Fibroblast of skin of right biceps (primary cell): ENCODE data around the gene TFDP1.

Experiments
- DNase-seq: peaks from one replicate; pipeline ENCODE4 v3.0.0-alpha.2; 2013

Gene TFDP1

DNA sequence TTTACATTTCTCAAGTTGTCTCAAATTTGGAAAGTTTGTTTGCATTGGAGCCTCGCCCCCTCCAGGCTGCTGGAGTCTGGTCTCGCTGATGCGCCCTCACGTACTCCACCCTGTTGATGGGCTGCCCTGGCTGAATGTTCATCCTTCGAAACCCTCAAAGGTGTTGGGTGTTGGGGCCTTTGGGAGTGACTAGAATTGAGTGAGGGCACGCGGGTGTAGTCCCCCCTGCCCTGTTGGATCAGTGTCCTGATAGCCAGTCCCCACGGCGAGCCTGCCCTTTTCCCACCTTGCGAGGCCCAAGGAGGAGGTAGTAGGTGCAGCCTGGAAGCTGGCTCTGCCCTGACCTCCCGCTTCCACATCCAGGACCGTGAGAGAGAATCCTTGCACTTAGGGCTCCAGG, 14.8 kb downstream of the TFDP1 start:
- DNase-seq = no peak

DNA sequence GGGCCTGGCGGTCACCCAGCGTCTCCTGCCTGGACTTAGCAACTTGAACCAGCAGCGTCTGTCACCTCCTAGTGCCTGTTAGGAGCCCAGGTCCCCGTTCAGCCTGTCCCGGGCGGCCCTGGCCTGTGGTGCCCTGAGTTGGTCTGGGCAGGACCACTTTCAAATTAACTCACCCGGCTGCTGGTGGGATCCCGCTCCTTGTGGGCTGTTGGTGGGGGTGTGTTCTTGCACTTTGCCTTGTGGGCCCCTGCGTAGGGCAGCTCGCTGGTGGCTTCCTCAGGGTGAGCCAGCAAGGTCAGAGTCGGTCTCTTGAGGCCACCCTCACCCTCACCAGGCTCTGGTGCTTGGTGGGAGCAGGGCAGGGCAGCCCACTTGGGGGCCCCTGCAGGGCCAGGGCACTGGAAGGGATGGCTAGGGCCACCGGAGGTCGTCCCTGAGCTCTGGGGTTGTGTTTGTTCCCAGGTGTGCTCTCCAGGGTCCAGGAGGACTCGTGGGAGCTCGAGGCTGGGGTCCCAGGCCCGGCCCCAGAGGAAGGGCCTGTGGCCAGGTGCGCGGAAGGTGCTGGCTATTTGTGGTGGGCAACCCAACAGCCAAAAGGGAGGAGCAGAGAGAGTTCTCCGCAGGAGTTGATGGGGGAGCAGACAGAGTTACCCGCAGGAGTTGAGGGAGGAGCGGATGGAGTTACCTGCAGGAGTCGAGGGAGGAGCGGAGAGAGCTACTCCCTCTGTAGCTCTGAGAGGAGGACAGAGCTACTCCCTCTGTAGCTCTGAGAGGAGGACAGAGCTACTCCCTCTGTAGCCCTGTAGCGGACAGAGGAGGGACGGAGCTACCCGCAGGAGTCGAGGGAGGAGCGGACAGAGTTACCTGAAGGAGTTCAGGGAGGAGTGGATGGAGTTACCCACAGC, 16.9 kb downstream of the TFDP1 start:
- no peak for DNase-seq

DNA sequence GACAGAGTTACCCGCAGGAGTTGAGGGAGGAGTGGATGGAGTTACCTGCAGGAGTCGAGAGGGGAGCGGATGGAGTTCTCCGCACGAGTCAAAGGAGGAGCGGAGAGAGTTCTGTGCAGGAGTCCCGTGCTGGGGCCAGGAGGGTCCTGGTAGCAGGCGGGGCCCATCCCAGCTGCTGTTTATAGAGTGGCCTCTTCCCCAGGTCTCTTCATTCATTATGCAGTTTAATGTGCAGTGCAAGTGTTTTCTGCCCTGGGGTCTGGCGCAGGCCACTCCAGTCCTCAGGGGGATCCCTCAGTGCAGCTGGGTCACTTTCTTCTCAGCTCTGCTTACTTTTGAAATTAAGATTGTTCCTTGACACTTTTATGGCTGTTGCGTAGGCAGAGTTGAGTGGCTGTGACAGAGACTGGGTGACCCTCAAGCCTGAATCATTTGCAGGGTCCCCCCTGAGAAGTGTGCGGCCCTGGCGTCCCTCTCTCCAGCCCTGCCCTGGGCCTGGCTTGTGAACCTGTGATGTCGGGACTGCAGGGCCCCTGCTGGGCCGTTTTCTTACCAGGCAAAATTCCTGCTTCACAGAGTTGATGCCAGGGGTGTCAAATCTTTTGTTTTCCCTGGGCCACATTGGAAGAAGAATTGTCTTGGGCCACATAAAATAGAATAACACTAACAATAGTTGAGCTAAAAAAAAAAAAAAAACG, 17.9 kb downstream of the TFDP1 start:
- DNase-seq = no peak

DNA sequence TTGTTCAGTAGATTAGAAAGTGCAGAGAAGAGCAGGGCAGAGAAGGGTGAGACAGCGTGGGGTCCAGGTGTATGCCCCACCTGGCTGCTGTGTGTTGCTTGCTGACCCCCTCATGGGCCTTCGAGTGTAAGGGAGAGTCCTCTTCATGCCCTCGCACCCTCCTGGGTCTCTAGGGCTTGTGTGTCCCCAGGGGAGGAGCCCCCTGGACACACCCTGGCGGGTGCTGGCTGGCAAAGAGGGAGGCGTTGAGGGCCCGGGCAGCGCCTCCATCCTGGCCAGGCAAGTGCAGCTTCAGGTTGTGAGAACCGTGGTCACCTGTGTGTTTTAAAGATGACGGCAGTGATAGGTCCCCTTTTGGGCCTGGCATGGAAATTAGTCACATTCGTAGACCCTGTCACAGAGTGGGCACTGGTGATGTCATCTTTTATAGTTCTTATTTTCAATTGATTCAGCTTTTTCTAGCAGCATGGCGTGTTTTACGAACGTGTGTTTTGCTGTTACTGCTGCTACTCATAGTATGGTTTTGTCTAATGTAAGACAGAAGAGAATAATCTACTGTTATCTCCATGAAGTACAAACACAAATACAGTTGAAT, 18.7 kb downstream of the TFDP1 start:
- DNase-seq = no peak

DNA sequence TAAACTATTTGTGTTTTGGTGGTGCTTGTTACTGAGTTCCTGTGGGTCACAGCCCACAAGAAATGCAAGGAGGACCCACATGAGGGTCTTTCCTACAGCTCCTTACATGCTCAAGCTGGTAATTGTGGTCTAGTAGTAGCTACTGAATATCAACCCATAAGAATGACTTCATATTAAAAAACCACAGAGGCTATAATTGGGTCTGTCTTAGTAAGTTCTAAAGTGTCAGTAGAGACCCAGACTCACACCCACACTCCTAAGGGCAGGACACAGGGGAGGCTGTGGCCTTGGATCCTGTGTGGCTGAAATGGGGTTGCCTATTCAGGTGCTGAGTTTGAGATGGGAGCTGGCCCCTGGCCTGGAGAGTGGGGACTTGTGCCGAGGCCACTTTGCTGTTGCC, 19.6 kb downstream of the TFDP1 start:
- DNase-seq = no peak

DNA sequence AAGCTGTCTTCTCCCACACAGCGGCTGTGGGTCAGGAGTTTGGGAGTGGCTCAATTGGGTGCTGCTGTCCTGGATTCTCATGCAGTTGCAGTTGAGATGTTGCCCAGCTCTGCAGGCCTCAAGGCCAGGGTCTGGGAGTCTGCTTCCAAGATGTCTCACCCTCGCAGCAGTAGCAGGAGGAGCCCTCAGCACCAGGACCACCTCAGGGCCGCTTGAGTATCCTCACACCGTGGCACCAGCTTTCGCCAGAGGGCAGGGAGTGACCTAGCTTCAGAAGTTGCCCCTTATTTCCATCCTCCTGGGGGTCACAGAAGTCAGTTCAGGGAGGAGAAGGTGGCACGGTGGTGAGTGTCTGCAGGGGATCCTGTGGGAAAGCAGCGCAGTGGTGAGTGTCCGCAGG, 20.9 kb downstream of the TFDP1 start:
- DNase-seq = no peak

DNA sequence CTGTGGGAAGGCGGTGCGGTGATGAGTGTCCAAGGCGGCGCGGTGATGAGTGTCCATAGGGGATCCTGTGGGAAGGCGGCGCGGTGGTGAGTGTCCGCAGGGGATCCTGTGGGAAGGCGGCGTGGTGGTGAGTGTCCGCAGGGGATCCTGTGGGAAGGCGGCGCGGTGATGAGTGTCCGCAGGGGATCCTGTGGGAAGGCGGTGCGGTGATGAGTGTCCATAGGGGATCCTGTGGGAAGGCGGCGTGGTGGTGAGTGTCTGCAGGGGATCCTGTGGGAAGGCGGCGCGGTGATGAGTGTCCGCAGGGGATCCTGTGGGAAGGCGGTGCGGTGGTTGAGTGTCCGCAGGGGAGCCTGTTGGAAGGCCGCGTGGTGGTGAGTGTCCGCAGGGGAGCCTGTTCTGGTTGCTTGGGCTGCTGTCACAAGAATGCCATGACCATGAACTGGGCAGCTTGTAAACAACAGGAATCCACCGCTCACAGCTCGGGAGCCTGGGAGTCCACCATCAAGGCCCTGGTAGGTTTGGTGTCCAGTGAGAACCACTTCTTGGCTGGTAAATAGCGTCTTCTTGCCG, 21.4 kb downstream of the TFDP1 start:
- no peak for DNase-seq

DNA sequence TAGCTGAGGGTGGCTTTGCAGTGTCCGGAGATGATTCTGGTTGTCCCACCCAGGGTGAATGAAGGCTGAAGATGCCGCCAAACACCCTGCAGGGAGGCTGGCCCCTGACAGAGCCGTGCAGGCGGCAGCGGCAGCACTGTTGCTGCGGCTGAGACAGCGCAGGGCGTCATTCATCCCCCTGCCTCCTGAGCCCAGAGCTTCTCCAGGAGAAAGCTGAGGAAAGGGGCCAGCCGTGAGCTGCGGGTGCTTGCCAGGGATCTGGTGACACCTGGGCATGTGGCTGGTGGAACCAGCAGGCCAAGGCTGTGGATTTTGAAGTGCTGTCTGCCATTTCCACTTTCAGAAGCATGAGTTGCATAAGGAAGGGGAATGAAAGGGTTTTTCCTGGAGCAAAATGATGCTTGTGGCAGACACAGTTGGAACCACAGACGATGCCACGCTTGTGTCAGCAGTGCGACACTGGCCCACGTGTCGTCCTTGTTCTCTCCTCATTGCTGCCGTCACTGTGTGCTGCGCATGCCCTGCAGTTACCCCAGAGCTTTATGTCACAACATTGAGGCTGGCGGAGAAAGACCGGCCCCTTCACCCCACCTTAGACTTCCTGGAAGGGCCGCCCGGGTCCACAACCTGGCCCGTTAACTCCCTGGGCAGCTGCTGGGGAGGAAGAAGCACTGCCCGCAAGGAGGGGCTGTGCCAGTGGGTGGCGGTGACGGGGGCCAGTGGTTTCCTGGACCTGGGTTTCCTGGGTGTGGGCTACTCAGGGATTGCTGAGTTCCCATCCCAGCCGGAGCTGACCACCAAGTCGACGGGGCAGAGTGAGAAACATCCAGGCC, 22.7 kb downstream of the TFDP1 start:
- DNase-seq = no peak

DNA sequence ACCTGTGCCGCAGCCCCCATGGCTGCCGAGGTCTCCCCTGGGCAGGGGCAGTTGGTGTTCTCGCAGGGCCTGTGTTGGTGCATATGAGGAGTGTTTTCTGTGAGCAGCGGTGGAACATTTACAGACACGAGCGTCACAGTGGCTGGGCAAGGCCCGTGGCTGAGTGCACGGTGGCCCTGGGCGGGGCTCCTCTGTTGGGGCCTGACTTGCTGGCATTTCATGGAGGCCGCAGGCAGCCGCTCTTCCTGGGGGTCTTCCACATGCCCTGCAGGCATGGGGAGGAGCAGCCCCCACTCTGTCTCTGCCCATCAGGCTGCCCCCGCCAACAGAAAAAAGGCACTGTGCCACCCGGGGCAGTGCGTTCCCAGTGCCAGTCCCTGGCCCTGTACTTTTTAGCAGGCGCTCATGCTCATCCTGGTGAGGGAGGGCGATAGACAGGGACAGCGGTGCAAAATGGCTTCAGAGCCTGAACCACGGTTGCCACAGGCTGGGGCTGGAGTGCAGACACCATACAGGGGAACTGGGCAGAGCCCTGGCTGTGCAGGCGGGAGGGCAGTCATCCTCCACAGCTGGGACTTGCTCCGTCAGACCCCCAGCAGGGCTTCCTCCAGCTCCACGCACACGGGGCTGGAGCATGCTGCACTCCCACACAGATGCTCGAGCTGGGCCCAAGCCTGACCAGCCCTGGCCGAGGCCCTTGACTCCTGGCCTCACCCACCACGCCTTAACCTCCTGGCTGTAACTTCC, 23.5 kb downstream of the TFDP1 start:
- no peak for DNase-seq

DNA sequence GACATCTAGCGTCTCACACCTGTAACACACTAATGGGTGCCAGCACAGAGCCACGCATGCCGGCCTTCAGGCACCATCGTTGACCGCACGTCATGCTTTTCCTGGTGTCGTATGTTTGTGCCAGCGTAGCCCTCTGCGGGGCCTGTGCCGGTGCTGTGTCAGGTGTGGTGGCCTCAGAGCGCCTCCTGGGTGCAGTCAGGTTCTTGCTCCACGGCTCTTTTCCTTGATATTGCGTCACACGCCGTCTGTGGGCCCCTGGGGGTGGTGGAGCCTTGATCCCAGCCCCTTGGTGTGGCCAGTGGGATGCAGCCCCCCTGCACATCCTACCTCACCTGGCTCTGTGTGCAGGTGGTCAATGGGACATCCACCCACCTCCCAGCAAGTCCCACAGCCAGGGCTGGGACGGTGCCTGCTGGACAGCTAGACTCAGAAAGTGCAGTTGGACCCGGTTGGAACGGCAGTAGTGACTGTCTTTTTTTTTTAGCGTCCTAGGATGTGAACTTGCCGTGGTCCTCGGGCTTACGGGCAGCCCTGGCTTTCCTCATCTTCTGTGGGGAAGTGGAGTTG, 24.5 kb downstream of the TFDP1 start:
- no peak for DNase-seq

DNA sequence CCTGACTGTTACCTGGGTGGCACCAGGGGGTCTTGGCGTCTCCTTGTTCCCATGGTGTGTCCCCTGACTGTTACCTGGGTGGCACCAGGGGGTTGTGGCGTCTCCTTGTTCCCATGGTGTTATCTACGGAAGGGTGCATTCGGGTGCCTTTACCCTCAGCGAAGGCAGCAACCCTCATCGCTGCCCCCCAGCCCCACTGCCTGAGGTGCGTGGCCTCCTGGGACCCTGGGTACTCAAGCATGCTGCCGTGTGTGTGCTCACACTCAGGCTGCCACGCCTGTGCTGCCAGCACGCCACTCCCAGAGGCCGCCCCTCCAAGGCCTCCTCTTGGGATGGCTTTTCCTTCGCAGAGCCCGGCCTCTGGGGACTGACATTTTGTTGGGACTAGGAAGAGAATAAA, 25.1 kb downstream of the TFDP1 start:
- DNase-seq = no peak

DNA sequence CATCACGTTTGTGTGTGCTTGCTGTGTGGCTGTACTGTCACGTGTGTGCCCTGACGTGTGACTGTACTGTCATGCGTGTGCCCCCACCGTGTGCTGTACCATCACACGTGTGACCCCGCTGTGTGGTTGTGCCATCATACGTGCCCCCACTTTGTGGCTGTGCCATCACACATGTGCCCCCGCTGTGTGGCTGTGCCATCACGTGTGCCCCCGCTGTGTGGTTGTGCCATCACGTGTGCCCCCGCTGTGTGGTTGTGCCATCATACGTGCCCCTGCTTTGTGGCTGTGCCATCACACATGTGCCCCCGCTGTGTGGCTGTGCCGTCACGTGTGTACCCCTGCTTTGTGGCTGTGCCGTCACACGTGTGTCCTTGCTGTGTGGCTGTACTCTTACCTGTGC, 25.7 kb downstream of the TFDP1 start:
- no peak for DNase-seq

DNA sequence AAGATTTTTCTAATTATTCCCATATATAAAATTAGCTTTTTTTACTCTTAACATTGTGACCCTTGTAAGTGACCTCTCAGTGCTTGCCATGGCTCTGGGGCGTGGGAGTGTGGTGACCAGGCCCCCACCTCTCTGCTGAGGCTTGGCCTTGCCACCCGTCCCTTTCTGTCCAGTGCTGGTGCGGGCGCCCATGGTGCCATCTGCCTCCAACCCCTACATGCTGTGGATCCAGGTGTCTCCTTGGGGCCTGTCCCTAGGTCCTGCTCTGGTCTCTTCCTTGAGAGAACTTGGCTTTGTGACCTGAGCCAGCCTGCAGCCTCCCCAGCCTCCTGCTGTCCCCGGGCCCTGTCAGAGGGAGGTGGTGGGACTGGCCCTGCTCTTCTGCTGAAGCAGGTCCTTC, 27.4 kb downstream of the TFDP1 start:
- no peak for DNase-seq

DNA sequence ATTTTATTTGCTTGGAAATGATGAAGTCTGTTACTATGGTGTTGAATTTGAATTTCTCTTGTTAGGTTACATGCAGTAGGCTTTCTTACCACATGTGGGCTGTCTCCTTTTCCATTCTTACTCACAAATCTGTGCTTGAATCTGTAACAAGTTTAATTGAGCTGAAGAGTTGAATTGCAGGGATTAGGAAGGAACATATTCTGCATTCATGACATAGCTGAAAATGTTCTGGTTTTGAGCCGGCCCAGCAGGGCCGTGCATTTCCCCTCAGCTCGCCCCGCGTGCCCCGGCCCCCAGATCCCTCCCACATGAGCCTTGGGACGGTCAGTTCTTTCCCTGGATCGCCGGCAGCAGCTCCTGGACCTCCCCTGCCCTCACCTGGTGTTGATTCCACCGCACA, 28.1 kb downstream of the TFDP1 start:
- no peak for DNase-seq

DNA sequence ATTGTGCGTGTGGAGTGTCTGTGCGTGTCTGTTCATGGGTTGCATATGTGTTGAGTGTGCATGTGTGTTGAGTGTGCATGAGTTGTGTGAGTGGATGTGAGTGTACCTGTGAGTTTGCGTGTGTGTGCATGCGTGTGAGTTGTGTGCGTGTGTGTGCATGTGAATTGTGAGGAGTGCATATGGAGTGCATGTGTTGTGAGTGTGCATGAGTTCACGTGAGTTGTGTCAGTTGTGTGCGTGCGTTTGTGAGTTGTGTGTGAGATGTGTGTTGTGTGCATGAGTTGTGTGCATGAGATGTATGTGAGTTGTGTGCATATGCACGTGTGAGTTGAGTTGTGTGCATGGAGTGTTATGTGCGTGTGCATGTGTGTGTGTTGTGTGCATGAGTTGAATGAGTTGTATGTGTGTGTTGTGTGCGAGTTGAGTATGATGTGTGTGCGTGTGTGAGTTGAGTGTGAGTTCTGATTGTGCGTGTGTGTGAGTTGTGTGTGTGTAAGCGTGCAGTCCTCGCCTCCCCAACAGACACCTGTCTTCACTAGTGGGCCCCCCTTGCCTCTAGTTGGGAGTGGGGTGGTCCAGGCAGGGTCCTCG, 29.3 kb downstream of the TFDP1 start:
- DNase-seq = no peak

DNA sequence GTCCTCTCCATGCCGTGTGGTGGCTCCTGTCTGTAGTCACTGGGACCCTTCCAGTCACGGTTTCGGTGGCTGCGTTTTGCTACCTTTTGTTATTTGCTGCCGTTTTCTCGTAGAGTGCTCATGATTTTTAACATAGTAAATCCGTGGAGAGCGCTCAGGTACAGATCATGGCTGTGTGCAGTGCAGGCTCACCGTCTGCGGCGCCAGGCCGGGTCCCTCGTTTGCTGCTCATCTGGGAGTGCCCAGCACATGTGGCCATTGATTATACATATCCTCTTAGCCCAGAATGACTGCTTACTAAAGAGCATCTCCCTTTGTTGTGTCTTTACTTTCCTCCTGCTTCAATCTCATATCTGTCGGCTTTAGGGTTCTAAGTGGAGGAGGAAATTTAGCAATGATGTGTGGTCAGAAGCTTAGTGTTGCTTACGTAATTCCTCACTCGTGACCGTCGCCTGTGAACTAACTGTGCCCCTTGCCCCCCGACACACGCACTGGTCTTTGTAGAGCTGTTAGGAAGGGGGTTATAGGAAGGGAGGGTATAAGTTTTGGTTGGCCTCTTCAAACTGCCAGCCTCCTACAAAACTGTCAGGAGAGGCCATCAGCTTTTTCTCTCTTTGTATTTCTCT, 31.8 kb downstream of the TFDP1 start:
- no peak for DNase-seq

DNA sequence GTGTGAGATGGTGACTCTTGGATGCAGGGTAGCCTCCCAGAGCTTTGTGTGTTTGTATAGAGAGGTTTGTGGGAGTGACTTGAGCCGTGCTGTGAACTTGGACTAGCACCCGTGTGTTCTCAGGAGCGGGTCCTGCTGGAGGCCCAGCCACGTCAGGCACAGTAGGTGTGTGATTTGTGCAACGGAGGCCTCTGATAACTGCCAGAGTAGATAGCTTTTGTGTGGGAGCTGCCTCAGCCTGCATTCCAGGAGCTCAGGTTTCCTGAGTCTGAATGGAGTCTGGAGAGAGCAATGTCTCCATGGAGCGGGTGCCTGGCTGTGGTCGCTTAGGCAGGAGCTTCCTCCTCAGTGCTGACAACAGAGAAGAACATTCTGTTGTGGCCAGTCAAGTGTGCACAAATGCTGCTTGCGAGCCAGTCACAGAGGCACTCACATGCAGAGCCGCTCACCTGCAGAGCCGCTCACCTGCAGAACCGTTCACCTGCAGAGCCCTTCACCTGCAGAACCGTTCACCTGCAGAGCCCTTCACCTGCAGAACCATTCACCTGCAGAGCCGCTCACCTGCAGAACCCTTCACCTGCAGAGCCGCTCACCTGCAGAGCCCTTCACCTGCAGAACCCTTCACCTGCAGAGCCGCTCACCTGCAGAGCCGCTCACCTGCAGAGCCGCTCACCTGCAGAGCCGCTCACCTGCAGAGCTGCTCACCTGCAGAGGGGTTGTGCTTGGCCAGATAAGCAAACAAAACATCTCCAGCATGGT, 32.6 kb downstream of the TFDP1 start:
- DNase-seq = peak; percentile 15

DNA sequence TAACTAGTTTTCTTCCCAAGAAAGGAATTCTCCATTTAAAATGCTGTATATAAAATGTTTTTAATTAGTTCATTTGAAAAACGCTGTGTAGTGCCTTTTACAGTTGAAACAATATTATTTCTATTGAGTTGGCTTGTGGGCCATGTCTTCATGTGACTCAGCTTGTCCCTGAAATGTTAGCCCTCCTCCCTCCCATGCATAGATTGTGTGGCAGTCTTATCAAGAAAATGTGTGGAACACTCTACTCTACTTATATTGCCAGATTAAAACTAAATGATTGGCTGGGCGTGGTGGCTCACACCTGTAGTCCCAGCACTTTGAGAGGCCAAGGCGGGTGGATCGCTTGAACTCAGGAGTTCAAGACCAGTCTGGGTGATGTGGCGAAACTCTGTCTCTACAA, 33.4 kb downstream of the TFDP1 start:
- DNase-seq = no peak

DNA sequence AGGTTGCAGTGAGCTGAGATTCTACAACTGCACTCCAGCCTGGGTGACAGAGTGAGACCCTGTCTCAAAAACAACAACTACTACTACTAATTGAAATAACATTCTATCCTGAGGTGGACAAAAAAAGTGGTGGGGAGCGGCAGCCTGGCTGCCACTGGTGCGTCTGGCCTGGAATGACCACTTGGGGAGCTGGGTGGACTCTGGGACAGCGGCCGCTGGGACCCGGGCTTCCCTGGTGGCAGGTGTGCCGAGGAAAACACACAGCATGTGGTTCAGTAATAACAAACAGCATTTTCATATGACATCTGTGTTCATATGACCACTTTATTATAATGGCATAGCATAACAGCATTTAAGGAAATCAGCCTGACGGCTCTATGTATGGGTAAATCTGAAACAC, 33.9 kb downstream of the TFDP1 start:
- no peak for DNase-seq
